ENCODE measurements around the gene LRRC49.

DNA sequence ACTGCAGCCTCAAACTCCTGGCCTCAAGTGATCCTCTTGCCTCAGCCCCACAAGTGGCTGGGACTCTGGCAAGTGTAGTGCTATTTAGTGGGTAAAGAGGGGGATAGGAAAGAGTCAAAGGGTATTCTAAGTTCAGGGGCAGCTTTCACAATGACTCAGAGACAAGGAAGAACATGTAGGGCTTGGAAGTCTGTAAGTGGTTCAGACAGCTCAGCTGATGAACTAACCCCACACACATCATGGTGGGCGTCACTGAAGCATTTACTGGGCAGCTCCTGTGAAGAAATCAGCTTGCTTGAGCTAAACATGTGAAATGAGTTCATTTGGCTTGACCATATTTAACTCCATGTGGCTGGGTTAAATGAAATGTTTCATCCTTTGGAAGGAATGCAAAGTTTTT is 188.1 kb downstream of the LRRC49 start:
- TF ChIP-seq, protein P1, sequence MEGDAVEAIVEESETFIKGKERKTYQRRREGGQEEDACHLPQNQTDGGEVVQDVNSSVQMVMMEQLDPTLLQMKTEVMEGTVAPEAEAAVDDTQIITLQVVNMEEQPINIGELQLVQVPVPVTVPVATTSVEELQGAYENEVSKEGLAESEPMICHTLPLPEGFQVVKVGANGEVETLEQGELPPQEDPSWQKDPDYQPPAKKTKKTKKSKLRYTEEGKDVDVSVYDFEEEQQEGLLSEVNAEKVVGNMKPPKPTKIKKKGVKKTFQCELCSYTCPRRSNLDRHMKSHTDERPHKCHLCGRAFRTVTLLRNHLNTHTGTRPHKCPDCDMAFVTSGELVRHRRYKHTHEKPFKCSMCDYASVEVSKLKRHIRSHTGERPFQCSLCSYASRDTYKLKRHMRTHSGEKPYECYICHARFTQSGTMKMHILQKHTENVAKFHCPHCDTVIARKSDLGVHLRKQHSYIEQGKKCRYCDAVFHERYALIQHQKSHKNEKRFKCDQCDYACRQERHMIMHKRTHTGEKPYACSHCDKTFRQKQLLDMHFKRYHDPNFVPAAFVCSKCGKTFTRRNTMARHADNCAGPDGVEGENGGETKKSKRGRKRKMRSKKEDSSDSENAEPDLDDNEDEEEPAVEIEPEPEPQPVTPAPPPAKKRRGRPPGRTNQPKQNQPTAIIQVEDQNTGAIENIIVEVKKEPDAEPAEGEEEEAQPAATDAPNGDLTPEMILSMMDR (IDR thresholded peaks at IDR 0.05) = no peak
- no peak for TF ChIP-seq POLR2A (IDR thresholded peaks at IDR 0.05)

Measured in Peyer's patch (tissue), 4 donors.